Karpas-422 (cell line): ENCODE measurements around the gene CREB1. TPM values are rescaled to one million over a fixed set of nuclear protein-coding genes. Genes with fewer than 3 reads are reported as not detected.

ENCODE experiments used
- DNase-seq: peaks from one replicate; pipeline ENCODE4 v3.0.0-alpha.2; 2015
- H2AFZ ChIP-seq: fragments of 200-600 bp; sonication (generic); 2 replicates; pipeline ENCODE4 v1.6.1; 2014; ENCODE audit warnings: antibody characterized with exemption, low read length, mixed read lengths
- H3K27ac ChIP-seq: fragments of 200-600 bp; sonication (generic); 2 replicates; pipeline ENCODE4 v1.5.1; 2014; ENCODE audit warnings: mild to moderate bottlenecking, low read length, moderate library complexity
- H3K27me3 ChIP-seq: fragments of 200-600 bp; sonication (generic); 2 replicates; pipeline ENCODE4 v1.6.1; 2014; ENCODE audit warnings: low read length, mixed read lengths
- H3K36me3 ChIP-seq: fragments of 200-600 bp; sonication (generic); 2 replicates; pipeline ENCODE4 v1.6.1; 2014; ENCODE audit warnings: low read length, mixed read lengths; ENCODE audit not compliant: insufficient read depth
- H3K4me1 ChIP-seq: fragments of 200-600 bp; sonication (generic); 2 replicates; pipeline ENCODE4 v1.6.1; 2014; ENCODE audit warnings: mild to moderate bottlenecking, low read length, mixed read lengths
- H3K4me2 ChIP-seq: fragments of 200-600 bp; sonication (generic); 2 replicates; pipeline ENCODE4 v1.6.1; 2014; ENCODE audit warnings: low read length, low read depth, mild to moderate bottlenecking; ENCODE audit not compliant: poor library complexity, severe bottlenecking
- H3K4me3 ChIP-seq: fragments of 200-600 bp; sonication (generic); 2 replicates; pipeline ENCODE4 v1.5.1; 2014; ENCODE audit warnings: mild to moderate bottlenecking, antibody characterized with exemption, low read length, mixed read lengths
- H3K79me2 ChIP-seq: fragments of 200-600 bp; sonication (generic); 2 replicates; pipeline ENCODE4 v1.6.1; 2014; ENCODE audit warnings: mild to moderate bottlenecking, low read length, mixed read lengths
- H3K9ac ChIP-seq: fragments of 200-600 bp; sonication (generic); 2 replicates; pipeline ENCODE4 v1.6.0; 2014; ENCODE audit warnings: low read length
- H3K9me2 ChIP-seq: fragments of 200-600 bp; sonication (generic), shearing (Covaris generic); replicated peaks from 2 replicates; pipeline ENCODE4 v1.6.0; 2014; ENCODE audit warnings: mild to moderate bottlenecking, low read length, moderate library complexity; ENCODE audit not compliant: insufficient read depth
- H3K9me3 ChIP-seq: fragments of 300-700, 200-600 bp; sonication (generic); 2 replicates; pipeline ENCODE4 v1.6.1; 2014; ENCODE audit warnings: low read length, mixed read lengths
- H4K20me1 ChIP-seq: fragments of 200-600 bp; sonication (generic); 2 replicates; pipeline ENCODE4 v1.6.1; 2014; ENCODE audit warnings: mild to moderate bottlenecking, antibody characterized with exemption, low read length, low read depth; ENCODE audit not compliant: insufficient read depth
- total RNA-seq: library from RNA; depleted of rRNA; stranded (reverse); fragments of >200 nt; shearing (Covaris generic); gene quantifications from 2 replicates; pipeline ENCODE4 v1.2.3, GENCODE V29; 2014; ENCODE audit warnings: low replicate concordance

The CREB1 gene
- total RNA-seq, 1 experiment from 2014 or later, result 74.6 TPM

GRCh38 chr2:207606829-207607228 is 77.1 kb downstream of the CREB1 start:
- Histone ChIP-seq H3K36me3 (peaks cover 9% of the 10 kb centered on the region), H3K4me2 (no peak overlapping the region), H3K27ac (no peak overlapping the region), H3K9me3 (no peaks in the 10 kb centered on the region), H3K4me3 (no peak overlapping the region), H3K4me1 (peaks cover 5% of the 10 kb centered on the region), H3K27me3 (no peaks in the 10 kb centered on the region), H3K9ac (no peak overlapping the region), H3K79me2 (peaks cover 28% of the 10 kb centered on the region), H2AFZ (no peak overlapping the region), H4K20me1 (no peaks in the 10 kb centered on the region), H3K9me2 (no peaks in the 10 kb centered on the region)
- no peak for DNase-seq

GRCh38 chr2:207612714-207613113 is 83.0 kb downstream of the CREB1 start:
- no peaks in the 10 kb centered on the region for H3K9me3 ChIP-seq
- no peak overlapping the region for H3K9ac ChIP-seq
- no peak for DNase-seq
- H3K9me2 ChIP-seq, result no peaks in the 10 kb centered on the region
- H3K27ac ChIP-seq, result no peak overlapping the region
- H3K4me2 ChIP-seq, result no peak overlapping the region
- H3K36me3 ChIP-seq, result peaks cover 47% of the 10 kb centered on the region
- H3K79me2 ChIP-seq, result peaks cover 25% of the 10 kb centered on the region
- H3K27me3 ChIP-seq, result no peaks in the 10 kb centered on the region
- H3K4me1 ChIP-seq, result no peaks in the 10 kb centered on the region
- no peak overlapping the region for H2AFZ ChIP-seq
- H4K20me1 ChIP-seq, result no peaks in the 10 kb centered on the region
- no peak overlapping the region for H3K4me3 ChIP-seq

- Histone ChIP-seq H3K4me2 (no peak overlapping the region), H3K4me1 (peaks cover 11% of the 10 kb centered on the region), H4K20me1 (no peaks in the 10 kb centered on the region), H3K27me3 (no peaks in the 10 kb centered on the region), H3K79me2 (peaks cover 34% of the 10 kb centered on the region), H3K9me3 (no peaks in the 10 kb centered on the region), H3K36me3 (peaks cover 52% of the 10 kb centered on the region), H3K9ac (no peak overlapping the region), H2AFZ (no peak overlapping the region), H3K9me2 (no peaks in the 10 kb centered on the region), H3K27ac (no peak overlapping the region), H3K4me3 (no peak overlapping the region)
- DNase-seq, result no peak
Observed at GRCh38 chr2:207614824-207615223, 85.1 kb downstream of the CREB1 start.

GRCh38 chr2:207616185-207616584 is 86.4 kb downstream of the CREB1 start:
- Histone ChIP-seq H3K36me3 (peaks cover 60% of the 10 kb centered on the region), H3K27ac (no peak overlapping the region), H3K4me2 (no peak overlapping the region), H3K4me1 (peaks cover 23% of the 10 kb centered on the region), H3K9ac (no peak overlapping the region), H3K27me3 (no peaks in the 10 kb centered on the region), H3K79me2 (peaks cover 43% of the 10 kb centered on the region), H2AFZ (no peak overlapping the region), H3K9me3 (no peaks in the 10 kb centered on the region), H3K9me2 (no peaks in the 10 kb centered on the region), H4K20me1 (no peaks in the 10 kb centered on the region), H3K4me3 (no peak overlapping the region)
- DNase-seq, result no peak

- Histone ChIP-seq H3K36me3 (peaks cover 64% of the 10 kb centered on the region), H3K79me2 (peaks cover 52% of the 10 kb centered on the region), H3K9ac (no peak overlapping the region), H3K4me3 (no peak overlapping the region), H3K9me2 (no peaks in the 10 kb centered on the region), H4K20me1 (no peaks in the 10 kb centered on the region), H3K4me2 (no peak overlapping the region), H3K9me3 (no peaks in the 10 kb centered on the region), H3K4me1 (peaks cover 33% of the 10 kb centered on the region), H3K27me3 (no peaks in the 10 kb centered on the region), H2AFZ (no peak overlapping the region), H3K27ac (no peak overlapping the region)
- DNase-seq, result no peak
Observed at GRCh38 chr2:207617011-207617671, 87.4 kb downstream of the CREB1 start.

- no peaks in the 10 kb centered on the region for H3K9me2 ChIP-seq
- no peaks in the 10 kb centered on the region for H4K20me1 ChIP-seq
- H3K9ac ChIP-seq, result 0 out of 2 replicates have a peak overlapping the region, but pooled peaks have one; percentile 31
- H3K4me3 ChIP-seq, result peak overlapping the region; percentile 39; the same call in 1 of the 2 replicates
- peaks cover 78% of the 10 kb centered on the region for H3K79me2 ChIP-seq
- peak overlapping the region; percentile 81 for H3K27ac ChIP-seq
- H3K4me1 ChIP-seq, result peaks cover 52% of the 10 kb centered on the region
- no peaks in the 10 kb centered on the region for H3K9me3 ChIP-seq
- no peaks in the 10 kb centered on the region for H3K27me3 ChIP-seq
- H3K36me3 ChIP-seq, result peaks cover 52% of the 10 kb centered on the region
- H3K4me2 ChIP-seq, result peak overlapping the region; percentile 40
- no peak overlapping the region for H2AFZ ChIP-seq
- peak; percentile 81 for DNase-seq
Observed at GRCh38 chr2:207619764-207620203, 90.0 kb downstream of the CREB1 start.

GRCh38 chr2:207621501-207622039 is 91.8 kb downstream of the CREB1 start:
- Histone ChIP-seq H3K79me2 (peaks cover 74% of the 10 kb centered on the region), H4K20me1 (no peaks in the 10 kb centered on the region), H3K27me3 (no peaks in the 10 kb centered on the region), H3K9me3 (no peaks in the 10 kb centered on the region), H3K36me3 (peaks cover 40% of the 10 kb centered on the region), H3K9me2 (no peaks in the 10 kb centered on the region), H2AFZ (no peak overlapping the region), H3K4me3 (no peak overlapping the region), H3K9ac (peak overlapping the region; percentile 27), H3K4me2 (peak overlapping the region; percentile 61), H3K4me1 (peaks cover 59% of the 10 kb centered on the region), H3K27ac (peak overlapping the region; percentile 81)
- DNase-seq, result no peak

- Histone ChIP-seq H3K27ac (peak overlapping the region; percentile 86), H3K36me3 (peaks cover 16% of the 10 kb centered on the region), H3K9me3 (no peaks in the 10 kb centered on the region), H3K9ac (peak overlapping the region; percentile 89), H3K4me1 (peaks cover 61% of the 10 kb centered on the region), H2AFZ (peak overlapping the region; percentile 19; the same call in 1 of the 2 replicates), H3K4me2 (peak overlapping the region; percentile 92), H4K20me1 (no peaks in the 10 kb centered on the region), H3K27me3 (no peaks in the 10 kb centered on the region), H3K4me3 (peak overlapping the region; percentile 80), H3K9me2 (no peaks in the 10 kb centered on the region), H3K79me2 (peaks cover 49% of the 10 kb centered on the region)
- peak; percentile 87 for DNase-seq
Observed at GRCh38 chr2:207624185-207625013, 94.6 kb downstream of the CREB1 start.
